Panc1 (cell line): Measurements from ENCODE around the gene CAPN10. TPM values are rescaled to one million over a fixed set of nuclear protein-coding genes. Genes with fewer than 3 reads are reported as not detected.

ENCODE experiments used
- ATAC-seq: fragments of 200-7000 bp; cut with Tn5 transposase; 2 replicates; pipeline ENCODE4 v1.9.1; 2020; ENCODE audit warnings: mild to moderate bottlenecking, moderate library complexity
- BruUV-seq: library from RNA; stranded (reverse); fragments of 400-500 nt; replicated peaks from 2 replicates; lab custom pipeline; 2021; lab: Mats Ljungman, UMichigan
- CTCF ChIA-PET: fragments of 300-600 bp; sonication (Branson Sonifier 250); formaldehyde crosslinking; loops from one replicate; lab custom pipeline; 2022; ENCODE audit warnings: antibody characterized with exemption; lab: Charles Lee
- POLR2A ChIA-PET: fragments of 300-600 bp; sonication (Branson Sonifier 250); formaldehyde crosslinking; loops from one replicate; lab custom pipeline; 2022; ENCODE audit warnings: antibody characterized with exemption; lab: Charles Lee
- DNase-seq: peaks from one replicate; pipeline ENCODE4 v3.0.0-alpha.2; 2010; ENCODE audit warnings: low read depth, low spot score
- H3K27ac ChIP-seq: 2 replicates; pipeline ENCODE4 v1.5.1; 2011; ENCODE audit warnings: mild to moderate bottlenecking, low read length, inconsistent platforms
- H3K27me3 ChIP-seq: fragments of 200-500 bp; sonication (Bioruptor generic); 2 replicates; pipeline ENCODE4 v1.6.0; 2014; ENCODE audit warnings: low read length, inconsistent platforms; ENCODE audit not compliant: control insufficient read depth, insufficient read depth
- H3K36me3 ChIP-seq: fragments of 200-500 bp; sonication (Bioruptor generic); 2 replicates; pipeline ENCODE4 v1.5.1; 2014; ENCODE audit warnings: inconsistent platforms, mild to moderate bottlenecking, low read length, moderate library complexity; ENCODE audit not compliant: control insufficient read depth, insufficient read depth
- H3K4me1 ChIP-seq: 2 replicates; pipeline ENCODE4 v1.5.1; 2011; ENCODE audit warnings: inconsistent platforms, mild to moderate bottlenecking, low read length, moderate library complexity; ENCODE audit not compliant: control insufficient read depth, insufficient read depth
- H3K4me3 ChIP-seq, 2 experiments: 2 replicates each; pipeline ENCODE4 v1.5.1; 2011 to 2012; ENCODE audit warnings: low read depth in 2 of 2, low read length in 2 of 2, mild to moderate bottlenecking in 2 of 2, inconsistent platforms in 1 of 2, moderate library complexity in 1 of 2
- H3K9me3 ChIP-seq: fragments of 200-500 bp; sonication (Bioruptor generic); 2 replicates; pipeline ENCODE4 v1.5.1; 2014; ENCODE audit warnings: low read depth, mild to moderate bottlenecking, inconsistent platforms, low read length, moderate library complexity; ENCODE audit not compliant: control insufficient read depth, insufficient read depth
- CTCF ChIP-seq: fragments of 450-650 bp; IDR thresholded peaks from 2 replicates; pipeline ENCODE4 v1.5.1; 2017; ENCODE audit warnings: mild to moderate bottlenecking
- POLR2AphosphoS5 ChIP-seq: IDR thresholded peaks from 2 replicates; pipeline ENCODE4 v1.6.1; 2012; ENCODE audit warnings: mild to moderate bottlenecking, low read depth, low read length, moderate library complexity
- SIN3A ChIP-seq: IDR thresholded peaks from 2 replicates; pipeline ENCODE4 v1.6.1; 2012; ENCODE audit warnings: low read depth, mild to moderate bottlenecking, low read length, moderate library complexity, borderline replicate concordance; ENCODE audit not compliant: insufficient read depth
- TCF7L2 ChIP-seq: IDR thresholded peaks from 2 replicates; pipeline ENCODE4 v1.6.1; 2011; ENCODE audit warnings: mild to moderate bottlenecking, low read depth, low read length, inconsistent platforms
- in situ Hi-C: cut with HindIII; loops from 2 replicates; pipeline ENCODE4 v1.10.0; 2016; ENCODE audit warnings: low sequenced_read_pairs, low pct_unique_long_range_greater_than_20kb
- intact Hi-C: fragments of 100-400 bp; cut with micrococcal nuclease; formaldehyde crosslinking; loops from one replicate; pipeline ENCODE4 v1.10.0; 2022; ENCODE audit not compliant: unreplicated experiment
- total RNA-seq: library from RNA; stranded (reverse); gene quantifications from one replicate; pipeline ENCODE4 v1.2.1, GENCODE V29; 2021; ENCODE audit not compliant: unreplicated experiment
- TF ChIP-seq, protein P1 (sequence below), 2 experiments: IDR thresholded peaks; 2 replicates each; pipeline ENCODE4 v1.6.1; 2011 to 2012; ENCODE audit warnings: low read depth in 2 of 2, control low read depth in 1 of 2, low read length in 1 of 2, mild to moderate bottlenecking in 1 of 2, moderate library complexity in 1 of 2; ENCODE audit not compliant: insufficient read depth in 1 of 2

The CAPN10 gene
- total RNA-seq, 1 experiment from 2014 or later = 38.6 TPM

DNA sequence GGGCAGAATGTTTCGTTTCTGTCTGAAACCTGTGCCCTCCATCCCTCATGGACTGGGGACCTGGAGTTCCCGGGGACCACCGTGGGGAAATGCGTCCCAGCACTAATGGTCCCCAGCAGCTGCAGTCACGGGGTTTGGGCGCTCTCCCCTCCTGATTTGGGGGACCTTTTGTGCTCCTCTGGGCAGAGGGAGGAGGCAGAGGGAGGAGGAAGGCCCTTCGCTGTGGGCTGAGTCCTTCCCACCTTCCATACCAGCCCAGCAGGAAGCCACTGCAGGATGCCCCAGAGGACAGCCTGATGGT lies 41.9 kb downstream of the CAPN10 start:
- CTCF ChIA-PET = no interaction called here
- no TSS peak for BruUV-seq
- DNase-seq (no peak), ATAC-seq (no peak)
- intact Hi-C loops = no loop called here
- Histone ChIP-seq H3K27ac (no peak overlapping the region), H3K27me3 (no peaks in the 10 kb centered on the region), H3K4me1 (no peaks in the 10 kb centered on the region; the same call in 1 of the 2 replicates), H3K4me3 (no peak overlapping the region), H3K9me3 (no peaks in the 10 kb centered on the region), H3K36me3 (no peaks in the 10 kb centered on the region)
- no peak for TF ChIP-seq TCF7L2
- TF ChIP-seq, protein P1, sequence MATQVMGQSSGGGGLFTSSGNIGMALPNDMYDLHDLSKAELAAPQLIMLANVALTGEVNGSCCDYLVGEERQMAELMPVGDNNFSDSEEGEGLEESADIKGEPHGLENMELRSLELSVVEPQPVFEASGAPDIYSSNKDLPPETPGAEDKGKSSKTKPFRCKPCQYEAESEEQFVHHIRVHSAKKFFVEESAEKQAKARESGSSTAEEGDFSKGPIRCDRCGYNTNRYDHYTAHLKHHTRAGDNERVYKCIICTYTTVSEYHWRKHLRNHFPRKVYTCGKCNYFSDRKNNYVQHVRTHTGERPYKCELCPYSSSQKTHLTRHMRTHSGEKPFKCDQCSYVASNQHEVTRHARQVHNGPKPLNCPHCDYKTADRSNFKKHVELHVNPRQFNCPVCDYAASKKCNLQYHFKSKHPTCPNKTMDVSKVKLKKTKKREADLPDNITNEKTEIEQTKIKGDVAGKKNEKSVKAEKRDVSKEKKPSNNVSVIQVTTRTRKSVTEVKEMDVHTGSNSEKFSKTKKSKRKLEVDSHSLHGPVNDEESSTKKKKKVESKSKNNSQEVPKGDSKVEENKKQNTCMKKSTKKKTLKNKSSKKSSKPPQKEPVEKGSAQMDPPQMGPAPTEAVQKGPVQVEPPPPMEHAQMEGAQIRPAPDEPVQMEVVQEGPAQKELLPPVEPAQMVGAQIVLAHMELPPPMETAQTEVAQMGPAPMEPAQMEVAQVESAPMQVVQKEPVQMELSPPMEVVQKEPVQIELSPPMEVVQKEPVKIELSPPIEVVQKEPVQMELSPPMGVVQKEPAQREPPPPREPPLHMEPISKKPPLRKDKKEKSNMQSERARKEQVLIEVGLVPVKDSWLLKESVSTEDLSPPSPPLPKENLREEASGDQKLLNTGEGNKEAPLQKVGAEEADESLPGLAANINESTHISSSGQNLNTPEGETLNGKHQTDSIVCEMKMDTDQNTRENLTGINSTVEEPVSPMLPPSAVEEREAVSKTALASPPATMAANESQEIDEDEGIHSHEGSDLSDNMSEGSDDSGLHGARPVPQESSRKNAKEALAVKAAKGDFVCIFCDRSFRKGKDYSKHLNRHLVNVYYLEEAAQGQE (IDR thresholded peaks at IDR 0.05; ENCODE audit: insufficient read depth in 1 of 2, low read depth in 2 of 2, low read length in 1 of 2) = no peak
- no peak for TF ChIP-seq POLR2AphosphoS5
- no peak for TF ChIP-seq CTCF
- no peak for TF ChIP-seq SIN3A
- in situ Hi-C loops = no loop called here
- POLR2A ChIA-PET = no interaction called here

DNA sequence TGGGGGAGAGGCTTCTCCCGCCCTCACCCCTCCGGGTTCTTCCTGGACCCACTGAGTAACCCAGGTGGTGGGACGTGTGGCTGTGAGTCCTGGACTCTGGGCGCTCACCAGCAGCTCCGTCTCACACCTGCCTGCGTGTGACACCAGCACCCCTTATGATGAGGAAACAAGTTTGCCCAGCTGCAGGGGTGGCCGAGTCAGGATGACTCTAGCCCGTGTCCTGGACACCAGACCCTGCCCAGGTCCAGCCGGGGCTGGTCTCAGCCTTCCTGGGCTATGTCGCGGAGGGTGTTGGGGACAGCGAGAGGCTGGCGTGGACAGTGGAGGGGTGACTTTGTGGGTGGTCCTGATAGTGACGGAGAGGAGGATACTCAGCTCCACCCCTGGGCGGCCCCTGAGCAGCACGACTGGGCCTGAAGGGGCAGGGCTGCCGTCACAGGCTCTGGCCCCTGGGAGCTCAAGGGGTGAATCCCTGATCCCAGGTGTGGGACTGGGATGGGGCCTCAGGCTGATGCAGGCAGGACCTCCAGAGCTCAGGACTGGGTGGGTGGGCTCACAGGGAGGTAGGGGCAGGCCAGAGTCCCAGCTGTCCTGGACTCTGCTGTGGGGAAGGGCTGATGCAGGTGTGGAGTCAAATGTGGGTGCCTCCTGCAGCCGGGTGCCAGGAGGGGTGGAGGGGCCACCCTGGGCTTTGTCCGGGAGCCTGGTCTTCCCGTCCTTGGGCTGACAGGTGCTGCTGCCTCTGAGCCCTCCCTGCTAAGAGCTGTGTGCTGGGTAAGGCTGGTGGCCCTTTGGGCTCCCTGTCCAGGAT lies 42.5 kb downstream of the CAPN10 start:
- no TSS peak for BruUV-seq
- H3K27ac ChIP-seq = no peak overlapping the region
- H3K27me3 ChIP-seq = no peaks in the 10 kb centered on the region
- ChIA-PET CTCF (no interaction called here), POLR2A (no interaction called here)
- H3K4me3 ChIP-seq = no peak overlapping the region
- H3K9me3 ChIP-seq = no peaks in the 10 kb centered on the region
- no peaks in the 10 kb centered on the region; the same call in 1 of the 2 replicates for H3K4me1 ChIP-seq
- ATAC-seq = no peak
- TF ChIP-seq POLR2AphosphoS5 = no peak
- TF ChIP-seq, protein P1 (IDR thresholded peaks at IDR 0.05; ENCODE audit: insufficient read depth in 1 of 2, low read depth in 2 of 2, low read length in 1 of 2) = no peak
- in situ Hi-C loops = no loop called here
- DNase-seq = no peak
- H3K36me3 ChIP-seq = no peaks in the 10 kb centered on the region
- intact Hi-C loops = no loop called here
